Activated CD8-positive, alpha-beta memory T cell treated with anti-CD3 and anti-CD28 coated beads, Interleukin-2, amount 50 U/mL, for 48 hours (primary cell): Measurements from ENCODE around the gene RAB11FIP3.

ENCODE experiments used
- DNase-seq: peaks from one replicate; pipeline ENCODE4 v3.0.0-alpha.2; 2020

RAB11FIP3 gene

GRCh38 chr16:557463-558297 lies 132.2 kb downstream of the RAB11FIP3 start:
- no peak for DNase-seq

DNA sequence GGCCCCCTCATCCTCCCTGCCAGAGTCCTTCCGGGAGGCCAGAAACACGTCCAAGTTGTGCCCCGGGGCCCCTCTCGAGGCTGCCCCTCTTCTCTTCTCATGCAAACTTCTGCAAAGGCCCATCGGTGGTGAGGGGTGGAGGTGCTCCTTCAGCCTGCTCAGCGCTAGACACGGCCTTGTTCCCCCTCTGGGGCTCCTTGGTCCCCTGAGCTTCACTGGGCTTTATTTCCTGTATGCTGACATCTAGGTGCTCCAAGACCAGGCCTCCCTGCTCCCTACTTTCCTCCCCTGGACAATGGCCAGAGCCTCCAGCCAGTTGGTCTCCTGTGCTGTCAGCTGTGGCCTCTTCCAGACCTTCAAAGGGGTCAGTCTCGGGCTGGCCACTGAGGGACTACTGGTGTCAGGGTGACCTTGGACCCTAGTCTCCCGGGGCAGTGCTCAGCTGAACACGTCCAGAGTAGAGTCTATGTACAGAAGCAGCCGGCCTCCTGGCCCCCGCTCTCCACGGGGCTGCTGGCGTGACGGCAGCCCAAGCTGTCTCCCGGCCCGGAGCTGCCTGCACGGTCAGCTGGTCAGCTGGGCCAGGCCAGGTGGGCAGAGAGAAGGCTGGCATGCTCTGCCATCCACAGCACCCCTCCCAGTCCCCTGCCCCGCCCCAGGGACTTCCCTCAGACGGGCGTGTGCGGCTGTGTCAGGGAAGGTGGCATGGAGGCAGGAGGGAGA lies 133.0 kb downstream of the RAB11FIP3 start:
- no peak for DNase-seq

DNA sequence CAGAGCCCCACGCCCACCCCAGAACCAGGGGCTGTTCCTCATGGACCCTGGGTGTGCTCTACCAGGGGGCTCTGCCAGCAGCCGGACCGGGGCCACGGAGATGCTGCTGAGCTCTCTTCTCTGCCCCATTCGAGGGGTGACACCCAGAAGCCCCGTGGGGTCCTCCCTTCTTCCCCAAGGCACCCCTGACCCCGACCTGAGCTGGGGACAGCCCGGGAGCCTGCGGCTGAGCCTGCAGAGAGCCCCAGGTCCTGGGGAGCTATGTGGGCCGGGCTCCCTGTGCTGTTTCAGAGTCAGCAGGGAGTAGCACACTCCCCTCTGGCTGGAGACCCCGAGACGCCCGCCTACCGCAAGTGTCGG lies 133.6 kb downstream of the RAB11FIP3 start:
- no peak for DNase-seq

DNA sequence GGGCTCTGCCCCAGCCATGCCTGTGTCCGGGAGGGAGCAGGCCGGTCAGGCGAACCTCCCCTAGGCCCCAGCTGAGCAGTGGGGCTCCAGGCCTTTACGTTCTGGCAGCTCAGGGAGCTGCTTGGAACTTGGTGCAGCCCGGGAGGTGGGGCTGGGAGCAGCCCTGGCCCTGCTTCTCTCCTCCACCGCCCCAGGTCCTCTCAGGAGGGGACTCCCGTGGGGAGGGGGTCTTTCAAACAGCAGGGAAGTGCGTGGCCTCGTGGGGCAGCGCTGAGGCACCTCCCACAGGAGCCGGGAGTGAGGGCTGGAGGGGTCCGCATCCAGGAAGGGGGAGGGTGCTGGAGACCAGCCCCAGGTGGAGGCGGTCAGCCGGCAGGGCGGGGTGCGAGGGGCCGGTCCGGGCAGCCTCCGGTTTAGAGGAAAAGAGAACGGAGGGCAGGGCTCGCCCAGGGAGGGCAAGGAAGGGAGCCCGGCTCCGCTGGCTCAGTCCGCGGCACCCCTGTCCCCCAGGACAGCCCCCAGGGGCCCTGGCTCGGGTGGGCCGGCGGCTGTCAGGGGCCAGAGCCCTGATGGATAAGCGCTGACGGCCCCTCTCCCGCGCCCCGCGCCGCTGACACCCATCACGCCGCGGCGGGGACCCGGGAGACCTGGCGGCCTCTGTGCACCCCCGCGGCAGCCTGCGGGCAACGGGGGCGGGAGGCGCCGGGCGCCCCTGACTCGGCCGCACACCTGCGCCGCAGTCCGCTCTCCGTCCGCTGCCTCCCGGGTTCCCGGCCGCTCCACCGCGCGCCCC lies 134.2 kb downstream of the RAB11FIP3 start:
- no peak for DNase-seq

DNA sequence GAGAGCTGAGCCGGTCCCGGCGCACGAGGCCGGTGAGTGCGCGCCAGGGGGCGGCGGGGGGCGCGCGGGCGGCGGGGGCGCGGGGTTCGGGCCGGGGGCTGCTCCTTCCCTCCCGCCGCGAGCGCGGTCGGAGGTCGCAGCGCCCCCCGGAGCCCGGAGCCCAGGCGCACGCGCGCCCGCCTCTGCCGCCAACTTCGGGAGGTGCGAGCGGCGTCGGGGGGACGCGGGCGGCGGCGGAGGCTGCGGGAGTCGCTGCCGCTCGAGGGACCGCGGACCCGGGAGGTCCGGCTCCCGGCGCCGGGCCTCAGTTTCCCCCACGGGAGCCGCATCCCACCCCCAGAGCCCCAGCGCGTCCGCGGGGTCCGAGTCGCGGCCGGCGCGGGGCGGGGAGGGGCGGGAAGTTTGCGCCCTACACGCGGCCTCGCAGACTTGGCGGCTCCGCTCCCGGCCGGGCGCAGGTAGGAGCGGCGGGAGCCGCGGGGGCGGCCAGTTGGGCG lies 134.8 kb downstream of the RAB11FIP3 start, which contains the start of gene PRR35:
PRR35 (plus strand) TSS at position 191 of the 497 bp plus-strand sequence. CDS start 2,901 bp downstream, outside the sequence.
- DNase-seq = no peak

DNA sequence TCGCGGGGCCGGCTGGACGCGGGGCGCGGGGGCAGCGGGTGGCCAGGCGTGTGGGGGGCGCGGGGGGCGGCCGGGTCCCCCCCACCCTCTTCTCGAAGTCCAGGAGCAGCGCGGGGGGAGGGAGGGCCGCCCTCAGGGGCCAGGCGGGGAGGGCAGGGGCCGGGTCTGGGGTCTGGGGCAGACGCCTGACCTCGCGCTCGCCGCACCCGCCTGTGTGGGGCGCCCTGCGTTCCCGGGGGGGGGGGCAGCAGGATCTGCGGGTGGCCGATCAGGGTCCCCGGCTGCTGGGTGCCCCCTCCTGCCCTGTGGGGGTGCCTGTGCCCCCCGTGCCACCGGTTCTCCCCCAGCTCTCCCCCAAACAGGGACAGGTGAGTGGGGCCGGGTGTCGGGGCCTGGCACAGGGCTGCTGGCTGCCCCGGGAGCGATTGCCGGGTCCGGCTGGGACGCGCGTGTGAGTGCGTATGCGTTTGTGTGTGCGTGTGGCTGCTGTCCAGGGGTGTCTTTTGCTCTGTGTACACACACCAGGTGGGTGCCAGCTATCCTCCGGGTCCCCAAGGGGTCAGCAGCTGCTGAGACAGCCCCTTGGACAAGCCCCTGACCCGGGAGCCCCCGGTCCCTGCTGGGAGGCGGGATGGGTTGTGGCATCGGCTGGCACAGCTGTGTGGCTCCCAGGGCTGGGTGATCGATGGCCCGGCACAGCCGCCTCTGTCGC lies 135.4 kb downstream of the RAB11FIP3 start:
- DNase-seq = no peak

- no peak for DNase-seq
Observed at GRCh38 chr16:561413-561794, 136.0 kb downstream of the RAB11FIP3 start.

DNA sequence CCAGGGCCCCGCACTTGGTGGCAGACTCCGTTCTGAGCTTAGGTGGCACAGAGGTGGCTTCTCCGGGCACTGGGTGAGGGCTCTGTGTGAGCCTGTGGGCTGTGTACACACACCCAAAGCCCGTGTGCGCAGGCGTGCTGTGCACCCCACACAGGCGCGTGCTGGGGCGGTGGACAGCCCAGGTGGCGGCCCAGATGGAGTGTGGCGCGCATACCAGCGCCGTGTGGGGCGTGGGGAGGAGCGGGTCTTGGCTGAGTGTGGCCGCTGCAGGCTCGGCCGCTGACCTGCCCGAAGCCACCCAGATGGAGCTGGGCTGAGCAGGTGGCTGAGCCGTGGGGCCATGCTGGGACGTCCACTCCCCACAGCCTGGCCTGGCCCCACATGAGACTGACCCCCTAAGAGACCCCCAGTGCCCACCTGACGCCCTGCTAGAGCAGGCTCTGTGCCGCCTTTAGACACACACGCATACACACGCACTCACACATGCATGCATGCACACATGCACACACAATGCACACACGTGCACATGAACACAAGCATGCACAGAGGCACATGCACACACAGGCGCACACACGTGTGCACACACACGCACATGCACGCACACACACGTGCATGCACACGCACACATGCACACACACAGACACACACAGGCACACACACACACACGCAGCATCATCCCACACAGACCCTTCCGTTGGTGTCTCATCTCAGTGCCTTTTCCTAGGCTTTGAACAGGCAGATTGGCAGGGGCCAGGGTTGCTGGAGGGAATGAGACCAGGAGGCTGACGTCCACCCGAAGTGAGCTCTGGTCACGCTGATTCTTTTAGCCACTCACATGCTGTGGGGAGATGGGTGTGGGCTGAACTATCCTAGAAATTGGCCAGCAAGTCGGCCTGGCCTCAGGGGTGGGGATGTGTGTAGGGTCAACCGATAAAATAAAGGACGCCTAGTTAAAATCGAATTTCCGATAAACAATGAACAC lies 136.8 kb downstream of the RAB11FIP3 start:
- DNase-seq = no peak

DNA sequence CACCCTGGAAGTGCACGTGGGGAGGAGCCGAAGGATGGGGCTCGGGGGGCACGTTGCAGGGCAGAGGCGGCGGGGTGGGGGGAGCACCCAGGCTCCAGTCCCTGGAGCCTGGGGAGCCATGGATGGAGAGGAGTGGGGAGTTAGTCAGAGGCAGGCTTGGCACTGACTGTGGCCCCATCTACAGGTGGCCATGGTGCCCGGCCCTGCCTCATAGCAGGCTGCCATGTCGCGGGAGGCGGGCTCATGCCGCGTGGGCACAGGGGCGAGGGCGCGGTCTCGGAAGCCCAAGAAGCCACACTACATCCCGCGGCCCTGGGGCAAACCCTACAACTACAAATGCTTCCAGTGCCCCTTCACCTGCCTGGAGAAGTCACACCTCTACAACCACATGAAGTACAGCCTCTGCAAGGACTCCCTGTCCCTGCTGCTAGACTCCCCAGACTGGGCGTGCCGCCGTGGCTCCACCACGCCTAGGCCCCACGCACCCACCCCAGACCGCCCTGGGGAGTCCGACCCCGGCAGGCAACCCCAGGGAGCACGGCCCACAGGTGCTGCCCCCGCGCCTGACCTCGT lies 137.7 kb downstream of the RAB11FIP3 start:
- no peak for DNase-seq

- DNase-seq = no peak
Observed at GRCh38 chr16:564690-565418, 139.4 kb downstream of the RAB11FIP3 start.

GRCh38 chr16:565419-566330 lies 140.2 kb downstream of the RAB11FIP3 start:
- no peak for DNase-seq

DNA sequence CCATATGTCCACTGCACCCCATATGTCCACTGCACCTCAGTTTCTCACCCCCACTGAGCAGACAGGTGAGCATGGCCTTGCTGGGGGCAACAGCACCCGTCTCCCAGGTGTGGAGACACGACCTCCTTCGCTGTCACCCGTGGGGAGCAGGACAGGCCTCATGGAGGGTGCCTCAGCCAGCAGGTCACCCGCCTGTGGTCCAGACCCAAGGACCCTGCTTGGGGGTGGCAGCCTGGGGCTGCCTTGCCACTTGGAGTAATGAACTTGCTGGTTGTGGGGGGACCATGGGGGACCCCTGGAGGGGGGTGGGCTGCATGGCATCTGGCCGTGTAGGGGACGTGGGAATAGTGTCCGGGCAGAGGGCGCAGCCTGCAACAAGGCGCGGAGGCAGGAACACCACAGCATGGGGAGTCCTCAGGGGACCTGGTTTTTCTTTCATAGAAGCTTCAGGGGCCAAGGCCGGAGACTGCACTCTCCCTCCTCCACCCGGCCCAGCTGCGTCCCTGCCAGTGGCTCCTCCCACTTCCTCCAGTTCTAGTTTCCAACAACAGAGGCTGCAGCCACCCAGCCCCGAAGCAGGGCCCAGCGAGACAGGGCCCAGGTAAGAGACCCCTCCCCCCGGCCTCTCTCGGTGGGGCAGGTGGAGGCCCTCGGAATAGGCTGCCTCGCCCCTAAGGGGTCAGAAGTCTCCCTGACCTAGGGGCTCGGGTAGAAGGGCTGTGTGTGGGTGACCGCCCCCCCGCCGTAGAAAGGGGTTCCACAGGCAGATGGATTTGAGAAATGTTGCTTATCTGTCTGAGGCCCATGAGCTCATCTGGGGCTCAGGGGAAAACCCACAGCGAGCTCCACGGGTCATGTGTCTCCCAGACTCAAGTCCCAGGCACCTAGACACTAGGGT lies 141.3 kb downstream of the RAB11FIP3 start, which contains the start of gene NHLRC4:
NHLRC4 (plus strand) TSS at position 531 of the 898 bp plus-strand sequence. CDS start 1,043 bp downstream, outside the sequence.
- peak; percentile 76 for DNase-seq

DNA sequence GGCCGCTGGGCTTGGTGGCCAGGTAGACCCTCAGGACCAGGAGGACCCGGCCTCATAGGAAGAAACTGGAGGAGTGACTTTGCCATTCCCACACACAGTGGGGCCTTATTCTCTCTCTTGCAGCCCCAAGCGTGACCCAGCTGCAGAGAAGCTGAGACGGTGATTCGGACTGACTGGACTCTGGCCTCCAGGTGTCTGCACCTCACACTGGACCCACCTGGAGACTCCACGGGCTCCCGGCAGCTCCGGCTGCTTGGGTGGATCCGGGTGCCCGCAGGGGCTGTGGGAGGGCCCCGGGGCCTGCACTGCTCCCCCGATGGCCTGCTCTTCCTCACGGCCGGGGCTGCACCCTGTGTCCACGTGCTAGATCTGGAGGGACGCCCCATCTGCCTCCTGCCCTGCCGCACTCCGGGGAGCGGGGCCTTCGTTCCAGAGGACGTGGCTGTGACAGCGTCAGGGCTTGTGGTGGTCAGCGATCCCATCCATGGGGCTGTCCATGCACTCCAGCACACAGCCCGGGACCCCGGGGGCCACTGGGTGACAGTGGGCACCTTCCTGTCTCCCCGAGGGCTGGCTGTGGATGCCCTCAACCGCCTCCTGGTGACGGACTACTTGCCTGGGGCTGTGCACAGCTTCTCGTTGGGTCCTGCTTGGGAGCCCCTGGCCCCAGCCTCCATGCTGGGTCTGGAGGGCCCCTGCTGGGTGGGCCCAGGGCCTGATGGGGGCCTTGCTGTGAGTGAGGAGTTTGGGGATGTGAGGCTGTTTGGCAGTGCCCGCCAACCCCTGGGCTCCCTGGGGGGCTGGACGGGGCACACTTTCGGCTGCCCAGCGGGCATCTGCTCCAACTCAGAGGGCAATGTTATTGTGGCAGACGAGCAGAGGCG lies 142.2 kb downstream of the RAB11FIP3 start:
- DNase-seq = no peak

- no peak for DNase-seq
Observed at GRCh38 chr16:568401-569258, 143.2 kb downstream of the RAB11FIP3 start.

GRCh38 chr16:569445-570254 lies 144.2 kb downstream of the RAB11FIP3 start, which contains the start of gene PIGQ:
TSS of gene PIGQ (plus strand) at chr16:569968. CDS start at chr16:574075, 4,107 bp downstream.
- DNase-seq = peak; percentile 89
